ENCODE data around the gene CGN.

The CGN gene, protein sequence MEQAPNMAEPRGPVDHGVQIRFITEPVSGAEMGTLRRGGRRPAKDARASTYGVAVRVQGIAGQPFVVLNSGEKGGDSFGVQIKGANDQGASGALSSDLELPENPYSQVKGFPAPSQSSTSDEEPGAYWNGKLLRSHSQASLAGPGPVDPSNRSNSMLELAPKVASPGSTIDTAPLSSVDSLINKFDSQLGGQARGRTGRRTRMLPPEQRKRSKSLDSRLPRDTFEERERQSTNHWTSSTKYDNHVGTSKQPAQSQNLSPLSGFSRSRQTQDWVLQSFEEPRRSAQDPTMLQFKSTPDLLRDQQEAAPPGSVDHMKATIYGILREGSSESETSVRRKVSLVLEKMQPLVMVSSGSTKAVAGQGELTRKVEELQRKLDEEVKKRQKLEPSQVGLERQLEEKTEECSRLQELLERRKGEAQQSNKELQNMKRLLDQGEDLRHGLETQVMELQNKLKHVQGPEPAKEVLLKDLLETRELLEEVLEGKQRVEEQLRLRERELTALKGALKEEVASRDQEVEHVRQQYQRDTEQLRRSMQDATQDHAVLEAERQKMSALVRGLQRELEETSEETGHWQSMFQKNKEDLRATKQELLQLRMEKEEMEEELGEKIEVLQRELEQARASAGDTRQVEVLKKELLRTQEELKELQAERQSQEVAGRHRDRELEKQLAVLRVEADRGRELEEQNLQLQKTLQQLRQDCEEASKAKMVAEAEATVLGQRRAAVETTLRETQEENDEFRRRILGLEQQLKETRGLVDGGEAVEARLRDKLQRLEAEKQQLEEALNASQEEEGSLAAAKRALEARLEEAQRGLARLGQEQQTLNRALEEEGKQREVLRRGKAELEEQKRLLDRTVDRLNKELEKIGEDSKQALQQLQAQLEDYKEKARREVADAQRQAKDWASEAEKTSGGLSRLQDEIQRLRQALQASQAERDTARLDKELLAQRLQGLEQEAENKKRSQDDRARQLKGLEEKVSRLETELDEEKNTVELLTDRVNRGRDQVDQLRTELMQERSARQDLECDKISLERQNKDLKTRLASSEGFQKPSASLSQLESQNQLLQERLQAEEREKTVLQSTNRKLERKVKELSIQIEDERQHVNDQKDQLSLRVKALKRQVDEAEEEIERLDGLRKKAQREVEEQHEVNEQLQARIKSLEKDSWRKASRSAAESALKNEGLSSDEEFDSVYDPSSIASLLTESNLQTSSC

DNA sequence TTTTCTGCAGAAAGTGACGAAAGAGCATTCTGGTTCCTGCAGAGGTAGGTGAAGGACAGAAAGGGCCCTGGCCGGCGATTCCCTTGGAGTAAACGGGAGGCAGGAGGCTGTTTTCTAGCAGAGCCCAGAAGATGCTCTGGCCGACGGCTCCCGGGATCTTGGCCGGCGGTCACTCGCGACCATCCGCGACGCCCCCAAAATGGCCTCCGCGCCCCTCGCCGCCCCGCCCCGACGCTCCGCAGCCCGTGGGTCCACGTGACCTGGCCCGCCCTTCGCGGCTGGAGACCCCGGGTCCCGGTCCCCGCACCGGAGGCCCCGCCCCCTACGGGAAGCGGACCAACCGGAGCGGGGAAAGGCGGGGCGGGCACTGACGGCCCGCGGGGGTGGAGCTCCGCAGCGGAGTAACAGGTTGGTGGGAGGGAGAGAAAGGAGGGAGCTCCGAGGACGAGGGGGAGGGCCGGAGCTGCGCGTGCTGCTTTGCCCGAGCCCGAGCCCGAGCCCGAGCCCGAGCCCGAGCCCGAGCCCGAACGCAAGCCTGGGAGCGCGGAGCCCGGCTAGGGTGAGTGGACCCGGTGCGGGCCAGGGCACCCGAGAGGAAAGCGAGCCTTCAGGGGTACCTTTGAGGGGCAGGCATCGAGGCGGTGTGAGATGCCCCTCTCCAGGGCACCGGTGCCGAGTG lies at the start of gene CGN:
TSS of gene CGN (plus strand) at position 431 of the 679 bp plus-strand sequence. CDS start 7,133 bp downstream, outside the sequence.
- peak; percentile 98 to 100 for DNase-seq

DNA sequence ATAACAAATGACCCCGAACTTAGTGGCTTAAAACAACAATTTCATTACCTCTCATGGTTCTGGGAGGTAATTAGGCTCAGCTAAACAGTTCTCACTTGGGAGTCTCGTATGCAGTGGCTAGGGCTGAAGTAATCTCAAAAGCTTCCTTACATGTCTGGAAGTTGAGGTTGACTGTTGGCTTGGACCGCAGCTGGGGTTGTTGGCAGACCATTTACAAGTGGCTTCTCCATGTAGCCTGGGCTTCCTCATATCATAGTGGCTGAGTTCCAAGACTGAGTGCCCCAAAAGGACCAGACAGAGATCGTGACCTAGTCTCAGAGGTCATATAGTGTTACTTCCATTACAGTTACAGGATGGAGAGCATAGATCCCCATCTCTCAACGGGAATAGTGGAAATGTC lies 49.5 kb upstream of the CGN start:
- no peak for DNase-seq

DNA sequence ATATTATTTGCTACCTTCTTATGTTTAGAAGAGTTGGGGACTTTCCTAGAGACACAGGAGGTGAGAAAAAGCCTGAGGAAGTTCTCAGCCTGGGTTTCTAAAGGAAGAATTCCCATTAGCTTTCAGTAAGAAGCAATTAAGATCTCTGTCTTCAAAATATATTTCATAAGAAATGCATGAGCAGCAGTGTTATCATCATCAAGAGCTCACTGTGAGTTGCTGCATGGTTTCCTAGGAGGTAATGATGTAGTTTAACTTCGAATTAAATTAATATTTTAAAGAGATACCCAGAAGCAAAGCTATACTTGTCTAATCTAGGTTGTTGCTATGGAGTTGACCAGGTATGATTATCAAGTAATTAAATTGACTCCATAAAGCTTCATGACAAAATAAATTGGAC lies 46.2 kb upstream of the CGN start:
- DNase-seq, result no peak

DNA sequence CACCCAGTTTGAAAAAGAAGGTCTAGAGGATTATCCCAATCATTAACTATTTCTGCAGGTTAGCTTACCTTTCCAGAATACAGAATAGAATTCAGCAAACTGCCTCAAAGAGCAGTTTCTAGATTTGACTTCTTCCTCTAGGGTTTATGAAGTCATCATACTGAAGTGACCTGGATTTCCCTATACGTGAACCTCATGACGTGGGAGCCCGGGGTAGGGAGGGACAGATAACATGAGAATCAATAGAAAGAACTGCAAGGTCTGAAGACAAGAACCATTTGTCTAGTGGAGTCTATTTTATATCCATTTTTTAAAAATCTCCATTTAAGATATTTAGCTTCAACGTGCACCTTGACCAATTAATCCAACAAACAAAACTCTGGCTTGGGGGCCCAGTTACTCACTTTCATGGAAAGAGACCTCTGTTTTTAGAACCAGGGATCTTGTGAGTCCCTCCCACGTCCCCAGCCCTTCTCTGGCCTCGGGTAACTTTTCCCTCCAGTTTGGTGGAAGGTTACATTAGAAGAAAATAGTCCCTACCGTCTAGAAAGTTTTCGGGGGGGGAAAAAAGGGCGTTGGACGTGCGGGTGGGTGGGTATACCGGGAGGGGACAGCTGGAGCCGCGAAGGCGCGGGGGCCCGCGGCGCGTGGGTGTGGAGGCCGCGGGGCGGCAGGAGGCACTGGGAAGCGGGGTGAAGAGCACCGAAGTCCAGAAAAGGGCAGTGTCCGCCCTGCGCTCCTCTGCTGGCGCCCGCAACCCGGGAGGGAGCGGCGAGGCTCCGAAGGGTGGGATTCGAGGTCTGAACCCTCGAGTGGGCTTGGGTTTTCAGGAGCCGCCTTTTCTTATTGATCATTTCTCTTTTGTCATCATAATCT lies 38.1 kb upstream of the CGN start:
- DNase-seq, result peak in 1 of 2 experiments; percentile 75

DNA sequence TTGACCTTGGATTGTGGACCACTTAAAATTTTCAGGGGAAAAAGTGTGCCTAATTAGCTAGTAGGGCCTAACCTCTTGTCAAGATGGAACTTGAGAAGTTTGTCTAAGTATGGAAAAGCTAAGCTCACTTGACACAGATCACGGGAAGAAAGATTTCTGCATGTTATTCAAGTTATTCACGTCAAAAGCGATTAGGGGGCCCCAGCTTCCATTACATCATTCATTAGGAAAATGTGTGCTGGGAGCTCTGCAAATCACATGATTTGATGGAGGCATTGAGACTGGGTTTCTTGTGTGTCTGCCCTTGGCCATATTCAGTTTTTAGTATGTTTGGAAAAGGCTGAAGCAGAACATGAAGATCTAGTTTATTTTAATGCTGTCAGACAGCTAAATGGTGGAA lies 36.4 kb upstream of the CGN start:
- DNase-seq, result no peak

DNA sequence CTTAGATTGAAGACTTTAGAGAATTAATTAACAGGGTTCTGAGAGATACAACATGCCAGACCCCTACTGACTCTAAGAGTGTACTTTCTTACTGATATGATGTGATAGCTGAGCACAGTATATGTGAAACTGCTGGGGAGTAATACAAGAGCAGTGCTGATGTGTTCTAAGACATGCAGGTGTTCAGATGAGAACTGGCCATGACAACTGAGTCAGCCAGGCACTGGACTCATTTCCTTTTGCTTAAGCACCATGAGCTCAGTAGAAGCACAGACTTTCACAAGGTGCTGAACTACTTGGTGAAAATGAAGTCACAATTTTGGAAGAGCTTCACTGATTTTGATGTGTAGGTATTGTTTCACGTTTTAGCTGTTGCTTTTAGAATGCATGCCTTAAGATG lies 36.0 kb upstream of the CGN start:
- DNase-seq, result no peak

DNA sequence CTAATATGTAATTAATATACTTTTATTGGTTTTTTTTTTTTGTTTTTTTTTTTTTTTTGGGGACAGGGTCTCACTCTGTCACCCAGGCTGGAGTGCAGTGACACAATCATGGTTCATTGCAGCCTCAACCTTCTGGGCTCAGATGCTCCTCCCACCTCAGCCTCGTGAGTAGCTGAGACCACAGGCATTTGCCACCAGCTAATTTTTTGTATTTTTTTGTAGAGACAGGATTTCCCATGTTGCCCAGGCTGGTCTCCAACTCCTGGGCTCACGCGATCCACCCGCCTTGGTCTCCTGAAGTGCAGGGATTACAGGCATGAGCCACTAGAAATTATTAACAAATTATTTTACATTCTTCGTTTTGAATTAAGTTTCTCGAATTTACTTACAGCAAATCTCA lies 35.1 kb upstream of the CGN start:
- no peak for DNase-seq

DNA sequence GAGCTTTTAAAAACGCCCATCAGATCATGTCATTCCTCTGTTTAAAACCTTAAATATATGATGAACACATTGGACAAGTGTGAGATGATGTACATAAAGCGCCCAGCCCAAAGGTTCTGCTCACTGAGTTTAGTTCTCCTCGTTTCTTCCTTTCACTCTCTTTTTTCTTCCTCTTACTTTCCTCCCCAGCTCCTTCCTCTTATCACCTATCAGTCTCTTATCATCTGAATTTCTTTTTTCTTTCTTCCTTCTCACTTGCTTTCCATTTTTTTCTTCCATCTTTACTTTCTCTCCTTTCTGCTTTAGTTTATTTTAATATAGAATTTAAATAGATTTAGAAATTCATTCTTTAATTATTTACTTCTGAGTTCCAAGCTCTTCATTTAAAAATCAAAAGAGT lies 34.1 kb upstream of the CGN start:
- DNase-seq, result no peak

DNA sequence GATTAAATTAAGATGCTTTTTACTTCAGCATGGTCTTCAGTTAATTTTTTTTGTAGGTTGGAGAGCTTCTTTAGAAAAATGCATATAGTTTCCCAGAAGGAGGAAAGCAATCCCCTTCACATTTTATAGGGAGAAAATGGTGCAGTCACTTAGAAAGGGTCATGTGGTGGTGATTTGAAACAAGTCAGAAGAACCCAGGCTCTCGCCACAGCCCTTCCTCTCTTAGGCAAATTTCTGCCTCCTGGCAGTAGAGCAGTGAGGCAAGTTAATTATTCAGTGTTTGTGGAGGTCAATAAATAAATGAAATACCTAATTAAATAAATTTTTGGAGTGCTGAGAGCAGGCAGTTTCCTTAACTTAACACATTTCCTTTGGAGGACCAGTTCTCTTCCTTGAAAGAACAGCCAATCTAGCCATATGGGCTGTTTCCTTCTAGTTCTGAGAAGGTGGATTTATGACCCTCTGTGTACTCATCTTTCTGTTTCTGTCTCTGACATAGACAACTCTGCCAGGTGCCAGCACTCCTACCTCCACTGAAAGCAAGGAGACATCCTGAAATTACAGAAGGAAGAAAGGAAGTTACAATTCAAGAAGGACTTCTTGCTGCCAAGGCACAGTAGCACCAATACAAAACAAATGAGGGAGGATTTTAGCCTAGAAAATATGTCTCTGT lies 32.9 kb upstream of the CGN start:
- peak; percentile 53 to 82 for DNase-seq

DNA sequence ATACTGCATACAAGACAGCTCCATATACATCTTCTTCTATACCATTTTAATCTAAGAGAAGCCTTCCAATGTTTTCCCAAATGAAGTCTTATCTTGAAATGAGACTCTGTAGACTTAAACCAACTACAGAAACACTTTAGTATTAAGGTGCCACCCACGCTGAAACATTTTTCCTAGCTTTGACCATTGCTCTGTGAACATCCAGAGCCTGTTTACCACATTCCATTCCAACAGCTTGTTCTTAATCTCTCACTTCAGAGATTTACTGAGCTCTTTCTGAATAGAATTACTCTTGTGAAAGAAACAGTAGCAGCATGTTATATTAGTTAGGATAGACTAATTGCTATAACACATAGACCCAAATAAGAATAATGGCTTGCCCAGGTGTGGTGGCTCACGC lies 32.3 kb upstream of the CGN start:
- DNase-seq, result no peak

DNA sequence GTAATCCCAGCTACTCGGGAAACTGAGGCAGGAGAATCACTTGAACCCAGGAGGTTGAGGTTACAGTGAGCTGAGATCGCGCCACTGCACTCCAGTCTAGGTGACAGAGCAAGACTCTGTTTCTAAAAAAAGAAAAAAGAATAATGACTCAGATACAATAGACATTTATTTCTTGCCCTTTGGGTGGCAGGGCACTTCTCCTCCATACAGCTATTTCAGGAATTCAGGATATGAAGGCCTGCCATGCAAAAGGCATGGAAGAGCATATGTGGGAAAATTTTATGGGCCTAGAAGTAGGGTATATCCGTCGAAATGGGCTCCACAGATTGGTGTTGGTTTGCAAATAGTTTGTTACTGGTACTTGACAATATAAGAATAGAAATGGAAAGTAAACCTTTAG lies 31.7 kb upstream of the CGN start:
- DNase-seq, result no peak

DNA sequence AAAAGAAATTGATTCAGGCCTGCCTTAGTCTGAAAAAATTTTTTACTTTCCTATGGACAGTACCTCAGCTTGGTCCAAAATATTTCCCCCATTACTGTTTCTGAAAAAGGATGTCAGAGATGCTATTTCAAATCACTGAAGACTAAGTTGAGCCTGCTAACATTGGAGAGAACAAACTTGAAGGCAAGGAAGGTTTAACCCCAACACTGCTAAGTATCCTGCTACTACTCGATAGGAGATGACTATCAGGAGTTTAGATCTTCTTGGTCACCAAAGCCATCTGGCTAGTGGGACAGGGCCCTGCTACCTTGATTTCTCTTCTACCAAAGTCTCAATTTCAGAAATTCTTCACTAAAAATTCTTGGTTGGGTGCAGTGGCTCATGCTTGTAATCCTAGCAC lies 29.2 kb upstream of the CGN start:
- no peak for DNase-seq

DNA sequence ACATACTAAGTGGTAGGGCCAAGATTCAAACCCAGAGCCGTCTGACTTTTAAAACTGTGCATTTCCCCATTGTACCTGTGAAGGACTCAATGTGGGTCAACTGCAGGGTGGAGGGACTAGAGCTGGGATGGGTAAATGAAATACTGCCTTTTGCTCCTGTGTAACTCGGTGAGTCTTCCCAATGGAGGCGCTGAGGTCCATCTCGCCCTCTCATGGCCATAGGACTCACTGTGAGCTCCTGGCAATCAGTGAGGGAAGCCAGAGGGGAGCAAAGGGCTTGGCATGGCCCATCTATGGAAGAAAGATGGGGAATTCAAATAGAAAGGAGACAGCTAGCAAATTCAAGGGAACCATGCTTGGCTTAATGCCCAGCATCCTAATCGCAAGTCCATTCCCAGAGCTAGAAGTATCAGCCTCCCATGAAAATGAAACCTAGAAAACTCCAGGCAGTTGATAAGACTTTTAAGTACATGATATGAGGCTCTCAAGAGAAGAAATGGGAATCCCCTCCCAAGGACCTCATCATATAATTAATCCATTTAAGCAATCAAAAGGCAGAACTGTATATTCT lies 25.4 kb upstream of the CGN start:
- peak in 1 of 2 experiments; percentile 36 for DNase-seq

DNA sequence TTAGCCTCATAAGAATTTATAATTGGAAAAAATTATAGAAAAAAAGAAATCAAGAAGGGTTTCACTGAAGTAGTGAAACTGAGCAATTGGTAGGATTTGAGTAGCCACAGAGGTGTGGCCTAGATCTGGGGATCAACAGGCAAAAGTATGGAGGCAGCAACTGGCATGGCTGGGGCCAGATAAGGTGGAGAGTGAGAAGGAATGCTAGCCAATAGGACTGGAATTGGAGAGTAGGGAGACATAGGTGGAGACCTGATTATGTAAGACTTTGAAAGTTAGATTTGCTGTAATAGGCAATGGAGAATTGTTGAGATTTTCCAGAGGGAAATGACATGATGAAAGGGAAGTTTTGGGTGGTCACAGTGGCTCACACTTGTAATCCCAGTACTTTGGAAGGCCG lies 24.6 kb upstream of the CGN start:
- DNase-seq, result no peak

DNA sequence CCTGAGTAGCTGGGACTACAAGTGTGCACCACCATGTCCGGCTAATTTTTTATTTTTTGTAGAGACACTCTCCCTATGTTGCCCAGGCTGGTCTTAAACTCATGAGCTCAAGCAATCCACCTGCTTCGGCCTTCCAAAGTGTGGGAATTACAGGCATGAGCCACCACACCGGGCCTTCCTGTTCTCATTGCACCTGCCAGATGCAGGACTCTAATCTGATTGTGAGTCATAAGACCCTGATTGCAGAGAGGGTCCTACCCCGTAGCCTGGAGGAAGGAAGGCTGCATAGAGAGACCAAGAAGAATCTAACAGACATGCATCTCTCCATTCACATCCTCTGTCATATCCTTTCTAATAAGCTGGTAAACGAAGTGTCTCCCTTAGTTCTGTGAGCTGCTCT lies 19.5 kb upstream of the CGN start:
- DNase-seq, result no peak

DNA sequence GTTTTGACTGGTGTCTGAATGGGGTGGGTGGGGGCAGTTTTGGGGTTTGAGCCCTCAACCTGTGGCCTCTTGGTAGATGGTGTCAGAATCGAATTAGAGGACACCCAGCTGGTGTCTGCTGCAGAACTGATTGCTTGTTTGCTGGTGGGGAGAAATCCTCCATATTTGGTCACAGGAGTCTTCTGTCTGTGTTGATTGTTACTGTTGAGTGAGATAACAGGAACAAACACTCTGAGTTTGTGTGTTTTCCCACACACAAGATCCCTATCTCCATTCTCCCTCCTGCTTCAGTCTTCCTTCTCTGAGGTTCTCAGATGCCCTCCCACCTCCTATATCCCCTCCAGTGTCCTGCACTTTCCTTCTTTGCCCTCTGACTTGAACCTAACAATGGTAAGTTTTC lies 19.1 kb upstream of the CGN start:
- no peak for DNase-seq

DNA sequence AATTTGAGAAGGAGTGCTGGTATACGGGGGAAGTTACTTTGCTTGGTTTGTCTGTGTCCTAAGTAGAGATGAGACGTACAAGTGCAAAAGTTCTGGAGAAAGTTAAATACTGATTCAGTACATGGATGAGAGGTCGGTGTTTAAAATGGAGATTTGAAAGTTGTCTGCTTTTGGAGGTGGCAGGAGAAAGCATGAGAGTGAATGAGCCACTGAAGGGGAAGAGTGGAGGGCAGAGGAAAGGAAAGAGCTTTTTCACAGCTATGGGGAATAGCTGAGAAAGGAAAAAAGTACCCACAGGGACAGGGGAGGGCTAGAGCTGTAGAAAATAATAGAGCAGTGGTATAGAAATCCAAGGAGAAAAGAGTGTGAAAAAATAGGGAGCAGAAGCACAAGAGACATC lies 18.1 kb upstream of the CGN start:
- DNase-seq, result no peak

DNA sequence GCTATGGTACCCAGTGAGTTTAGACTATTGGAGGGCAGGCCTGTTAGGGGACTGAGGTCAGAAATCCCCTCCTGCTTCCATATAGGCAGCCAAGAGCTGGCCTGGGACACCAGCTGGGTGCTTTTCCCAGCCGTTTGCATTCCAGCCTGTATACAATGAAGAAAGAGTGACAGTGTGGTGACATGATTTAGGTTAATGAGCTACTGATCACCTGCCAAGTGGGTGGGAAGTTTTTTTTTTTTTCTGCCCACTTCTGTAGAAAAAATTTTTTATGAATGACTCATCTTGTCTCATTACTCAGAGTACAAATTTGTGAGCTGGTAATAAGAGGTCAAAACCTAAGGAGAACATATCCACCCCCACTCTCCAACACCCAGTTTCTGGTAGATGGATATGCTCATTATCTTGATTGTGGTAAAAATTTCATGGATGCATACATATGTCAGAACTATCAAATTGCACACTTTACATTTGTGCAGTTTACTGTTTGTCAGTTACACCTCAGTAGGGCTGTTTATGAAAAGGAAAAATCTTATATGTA lies 16.4 kb upstream of the CGN start:
- peak in 1 of 2 experiments; percentile 23 for DNase-seq

DNA sequence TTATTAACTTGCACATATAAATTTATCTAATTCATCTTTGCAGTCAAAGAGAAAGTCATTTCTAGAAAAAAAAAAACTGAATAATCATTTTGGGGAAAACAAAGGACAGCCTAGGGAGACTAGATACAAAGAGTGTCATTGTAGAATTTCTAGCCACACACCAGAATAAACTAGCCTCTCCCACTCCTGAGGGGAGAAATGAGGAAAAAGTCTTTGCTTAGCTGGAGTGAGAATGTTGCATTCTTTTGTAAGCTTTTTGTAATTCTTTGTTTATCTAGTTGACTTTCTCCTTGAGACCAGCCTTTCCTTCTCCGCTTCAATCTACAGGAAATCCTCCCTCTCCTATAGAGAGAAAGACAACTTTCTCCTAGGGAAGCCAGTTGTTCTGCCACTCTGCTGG lies 15.9 kb upstream of the CGN start:
- DNase-seq, result no peak

DNA sequence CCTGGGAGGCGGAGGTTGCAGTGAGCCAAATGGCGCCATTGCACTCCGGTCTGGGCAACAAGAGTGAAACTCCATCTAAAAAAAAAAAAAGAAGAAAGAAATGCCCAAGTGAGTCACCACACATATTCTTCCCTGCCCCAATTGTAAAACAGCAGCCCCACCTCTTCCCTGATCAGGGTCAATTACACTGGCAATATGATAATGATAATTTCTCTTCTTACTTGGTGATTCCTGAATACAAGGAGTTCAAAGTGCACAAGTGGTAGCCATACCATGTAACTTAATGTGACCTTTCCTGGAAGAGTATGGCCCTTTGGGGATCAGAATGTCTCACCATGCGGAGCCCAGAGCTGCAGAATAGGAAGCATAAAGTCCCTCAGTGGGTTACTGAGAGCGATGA lies 11.8 kb upstream of the CGN start:
- DNase-seq, result no peak

DNA sequence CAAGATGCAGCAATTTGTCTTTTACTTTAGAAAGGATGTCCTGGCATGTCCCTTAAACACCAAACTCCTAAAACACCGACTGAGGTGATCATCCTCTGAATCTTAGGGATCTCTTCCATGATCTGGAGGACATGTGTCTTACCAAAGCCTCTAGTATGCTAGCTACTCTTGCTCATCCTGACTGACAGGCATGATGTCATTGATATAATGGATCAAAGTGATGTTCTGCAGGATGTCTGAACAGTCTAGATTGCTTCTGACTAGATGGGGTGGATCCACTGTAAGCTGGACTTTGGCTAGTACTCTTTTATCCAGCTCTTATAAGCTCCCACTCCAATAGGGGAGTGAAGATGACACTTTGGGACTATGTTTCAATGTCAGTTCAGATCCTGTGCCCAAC lies 11.3 kb upstream of the CGN start:
- DNase-seq, result no peak
